NCI-H226 (cell line): ENCODE measurements around the gene STRN.
"Not testable (repeated sequence)": the region's sequence is repeated elsewhere in the genome, so short reads cannot be mapped to it uniquely, and the experiment has no call there.

Source experiments
- DNase-seq: peaks from one replicate; pipeline ENCODE4 v3.0.0-alpha.2; 2015

The STRN gene

GRCh38 chr2:36906277-36906676, 60.1 kb downstream of the STRN start:
- DNase-seq, result no peak

GRCh38 chr2:36904636-36905035, 61.7 kb downstream of the STRN start:
- DNase-seq, result no peak

- no peak for DNase-seq
Observed at GRCh38 chr2:36902385-36903120, 63.8 kb downstream of the STRN start.

GRCh38 chr2:36892805-36893204, 73.5 kb downstream of the STRN start:
- no peak for DNase-seq

- DNase-seq, result peak; percentile 88
Observed at GRCh38 chr2:36889795-36890194, 76.5 kb downstream of the STRN start.

- DNase-seq, result not testable (repeated sequence)
Observed at GRCh38 chr2:36887095-36887494, 79.2 kb downstream of the STRN start.

GRCh38 chr2:36886664-36887063, 79.7 kb downstream of the STRN start:
- DNase-seq, result no peak

GRCh38 chr2:36885605-36886004, 80.7 kb downstream of the STRN start:
- no peak for DNase-seq

- no peak for DNase-seq
Observed at GRCh38 chr2:36882532-36882931, 83.8 kb downstream of the STRN start.

- no peak for DNase-seq
Observed at GRCh38 chr2:36881816-36882215, 84.5 kb downstream of the STRN start.

- no peak for DNase-seq
Observed at GRCh38 chr2:36878429-36878828, 87.9 kb downstream of the STRN start.

GRCh38 chr2:36871068-36871707, 95.1 kb downstream of the STRN start:
- no peak for DNase-seq

- DNase-seq, result no peak
Observed at GRCh38 chr2:36869606-36870005, 96.7 kb downstream of the STRN start.

GRCh38 chr2:36861896-36862295, 104.4 kb downstream of the STRN start:
- DNase-seq, result no peak

GRCh38 chr2:36859366-36859792, 107.0 kb downstream of the STRN start:
- DNase-seq, result no peak

GRCh38 chr2:36858551-36859365, 107.6 kb downstream of the STRN start:
- DNase-seq, result no peak

- DNase-seq, result no peak
Observed at GRCh38 chr2:36857713-36858112, 108.6 kb downstream of the STRN start.

- DNase-seq, result no peak
Observed at GRCh38 chr2:36855429-36855828, 110.9 kb downstream of the STRN start.

- no peak for DNase-seq
Observed at GRCh38 chr2:36854241-36854640, 112.1 kb downstream of the STRN start.

- DNase-seq, result no peak
Observed at GRCh38 chr2:36849265-36849664, 117.1 kb downstream of the STRN start.

GRCh38 chr2:36843838-36844237, 122.5 kb downstream of the STRN start:
- no peak for DNase-seq

- DNase-seq, result no peak
Observed at GRCh38 chr2:36839976-36840617, 126.2 kb downstream of the STRN start.
